GM12873 (cell line): ENCODE measurements around the gene DPP3.

Experiments used
- CTCF ChIP-seq: IDR thresholded peaks from 2 replicates; pipeline ENCODE4 v1.5.1; 2012; ENCODE audit warnings: low read depth, mild to moderate bottlenecking, moderate library complexity, low read length, control low read depth; ENCODE audit not compliant: insufficient read depth; ENCODE audit errors: missing control alignments

The DPP3 gene

GRCh38 chr11:66475349-66476172 is 4.7 kb upstream of the DPP3 start:
- no peak for TF ChIP-seq CTCF

- TF ChIP-seq CTCF = no peak
Observed at GRCh38 chr11:66476173-66476840, 3.9 kb upstream of the DPP3 start.

- TF ChIP-seq CTCF = no peak
Observed at GRCh38 chr11:66476841-66477251, 3.4 kb upstream of the DPP3 start.

- TF ChIP-seq CTCF = no peak
Observed at GRCh38 chr11:66477263-66478201, 2.7 kb upstream of the DPP3 start.

- peak; percentile 96 for TF ChIP-seq CTCF
Observed at GRCh38 chr11:66478729-66479393, 1.4 kb upstream of the DPP3 start.

GRCh38 chr11:66479394-66480116 is 679 bp upstream of the DPP3 start:
- no peak for TF ChIP-seq CTCF
